ENCODE results near the gene ABCG2. TPM values are rescaled to one million over a fixed set of nuclear protein-coding genes. Genes with fewer than 3 reads are reported as not detected.
"Not testable (repeated sequence)": the region's sequence is repeated elsewhere in the genome, so short reads cannot be mapped to it uniquely, and the experiment has no call there.

The ABCG2 gene
- total and polyA plus RNA-seq, 2 of the 4 experiments (the other 2 are of a cell fraction) = 0.50 to 1.1 TPM

GRCh38 chr4:88158038-88158488 is 376 bp downstream of the ABCG2 start:
- Histone ChIP-seq H3K23ac (ENCODE audit: low read depth, low read length) (peak overlapping the region; percentile 96), H2BK20ac (ENCODE audit: low read depth, low read length) (peak overlapping the region; percentile 84), H3K4ac (ENCODE audit: low read depth, low read length) (peak overlapping the region; percentile 86), H2AK9ac (replicated peaks; ENCODE audit: low read depth, low read length, poor library complexity) (peak overlapping the region; percentile 93), H4K20me1 (ENCODE audit: insufficient read depth, low read length) (no peaks in the 10 kb centered on the region), H3K36me3 (ENCODE audit: control insufficient read depth, insufficient read depth, low read length) (no peaks in the 10 kb centered on the region), H2BK15ac (ENCODE audit: low read depth, low read length) (peak overlapping the region; percentile 55; the same call in 1 of the 3 replicates), H3K27me3 (ENCODE audit: control insufficient read depth, insufficient read depth, low read length) (no peaks in the 10 kb centered on the region), H4K91ac (ENCODE audit: insufficient read depth, low read depth, low read length) (peak overlapping the region; percentile 73; the same call in 1 of the 2 replicates), H3K14ac (replicated peaks; ENCODE audit: low read depth, low read length) (peak overlapping the region; percentile 96), H3K4me3 (ENCODE audit: insufficient read depth, low read depth, low read length) (peak overlapping the region; percentile 88), H3K9me1 (ENCODE audit: insufficient read depth, low read length) (no peaks in the 10 kb centered on the region), H3K4me2 (ENCODE audit: low read depth, low read length) (peak overlapping the region; percentile 94), H3K79me1 (ENCODE audit: low read depth in 1 of 2, low read length in 2 of 2) (no peaks in the 10 kb centered on the region), H3K18ac (ENCODE audit: low read depth, low read length) (0 out of 2 replicates have a peak overlapping the region, but pooled peaks have one; percentile 26), H3K9ac (ENCODE audit: low read depth, low read length) (peak overlapping the region; percentile 55), H3K27ac (ENCODE audit: insufficient read depth, low read length) (no peak overlapping the region; the same call in 1 of the 2 replicates), H3K4me1 (ENCODE audit: control insufficient read depth, insufficient read depth, low read length) (no peaks in the 10 kb centered on the region), H4K8ac (ENCODE audit: low read depth in 2 of 2, low read length in 2 of 2) (peak overlapping the region in 1 of 2 experiments; percentile 72; a peak in 2 of 4 replicates), H2AFZ (replicated peaks; ENCODE audit: low read length, poor library complexity) (peak overlapping the region; percentile 94), H2BK120ac (ENCODE audit: low read depth, low read length) (peak overlapping the region; percentile 89), H2AK5ac (ENCODE audit: low read depth, low read length) (no peak overlapping the region), H3K56ac (ENCODE audit: extremely low read depth, insufficient read depth, low read length) (peak overlapping the region; percentile 41; the same call in 1 of the 2 replicates), H4K5ac (ENCODE audit: low read depth, low read length) (peak overlapping the region; percentile 13; the same call in 1 of the 2 replicates), H3K9me3 (ENCODE audit: control insufficient read depth, insufficient read depth, low read length) (no peaks in the 10 kb centered on the region), H2BK5ac (ENCODE audit: low read depth, low read length, poor library complexity, severe bottlenecking) (peak overlapping the region; percentile 33)
- peak; percentile 71; the same call in 1 of the 2 replicates for ATAC-seq (ENCODE audit: low read depth)
- no peak for DNase-seq
- WGBS, 2 experiments (ENCODE audit: extremely low coverage in 2 of 2, insufficient read length in 1 of 2) = 16% methylated on average over 7 of the region's 12 CpGs; no CpG with 5 or more reads in 1 of the 2 experiments
- dilution Hi-C loops (cut with HindIII; ENCODE audit: low sequenced_read_pairs, unreplicated experiment) = no loop called here
- TF ChIP-seq FOS (IDR thresholded peaks at IDR 0.05; ENCODE audit: low read depth, low read length) (peak; percentile 36; the same call in 1 of the 2 replicates), CEBPB (IDR thresholded peaks at IDR 0.05; ENCODE audit: low read depth, low read length) (no peak)
- CTCF ChIA-PET = interaction anchor here (0.8 kb wide), 1 partner anchor 14 kb away, joined by 3 read pairs; no protein-coding TSS in a partner anchor
- in situ Hi-C loops (cut with MboI; ENCODE audit: low sequenced_read_pairs) = no loop called here
- BruUV-seq (replicated peaks) = no TSS peak
- intact Hi-C loops (cut with micrococcal nuclease) = no loop called here
- POLR2A ChIA-PET (ENCODE audit: unreplicated experiment) = no interaction called here

- H2BK20ac ChIP-seq (ENCODE audit: low read depth, low read length); BruUV-seq (replicated peaks); H4K8ac ChIP-seq (ENCODE audit: low read depth in 2 of 2, low read length in 2 of 2); H3K4me1 ChIP-seq (ENCODE audit: control insufficient read depth, insufficient read depth, low read length); H2AK9ac ChIP-seq (replicated peaks; ENCODE audit: low read depth, low read length, poor library complexity); intact Hi-C loops (cut with micrococcal nuclease); H3K36me3 ChIP-seq (ENCODE audit: control insufficient read depth, insufficient read depth, low read length); H2BK5ac ChIP-seq (ENCODE audit: low read depth, low read length, poor library complexity, severe bottlenecking); H3K4ac ChIP-seq (ENCODE audit: low read depth, low read length); DNase-seq; H3K9me3 ChIP-seq (ENCODE audit: control insufficient read depth, insufficient read depth, low read length); H3K56ac ChIP-seq (ENCODE audit: extremely low read depth, insufficient read depth, low read length); H3K14ac ChIP-seq (replicated peaks; ENCODE audit: low read depth, low read length); H2BK120ac ChIP-seq (ENCODE audit: low read depth, low read length); H2BK15ac ChIP-seq (ENCODE audit: low read depth, low read length); H4K5ac ChIP-seq (ENCODE audit: low read depth, low read length); H3K4me3 ChIP-seq (ENCODE audit: insufficient read depth, low read depth, low read length); H2AK5ac ChIP-seq (ENCODE audit: low read depth, low read length); POLR2A ChIA-PET (ENCODE audit: unreplicated experiment); H4K20me1 ChIP-seq (ENCODE audit: insufficient read depth, low read length); CTCF ChIA-PET; dilution Hi-C loops (cut with HindIII; ENCODE audit: low sequenced_read_pairs, unreplicated experiment); H3K79me1 ChIP-seq (ENCODE audit: low read depth in 1 of 2, low read length in 2 of 2); in situ Hi-C loops (cut with MboI; ENCODE audit: low sequenced_read_pairs); H3K23ac ChIP-seq (ENCODE audit: low read depth, low read length); H3K9ac ChIP-seq (ENCODE audit: low read depth, low read length); H4K91ac ChIP-seq (ENCODE audit: insufficient read depth, low read depth, low read length); ATAC-seq (ENCODE audit: low read depth); H3K18ac ChIP-seq (ENCODE audit: low read depth, low read length); H3K9me1 ChIP-seq (ENCODE audit: insufficient read depth, low read length); H2AFZ ChIP-seq (replicated peaks; ENCODE audit: low read length, poor library complexity); H3K4me2 ChIP-seq (ENCODE audit: low read depth, low read length); H3K27me3 ChIP-seq (ENCODE audit: control insufficient read depth, insufficient read depth, low read length); H3K27ac ChIP-seq (ENCODE audit: insufficient read depth, low read length): not testable (repeated sequence)
- 93% methylated on average over 7 of the region's 8 CpGs; no CpG with 5 or more reads in 1 of the 2 experiments for WGBS, 2 experiments (ENCODE audit: extremely low coverage in 2 of 2, insufficient read length in 1 of 2)
Measured at GRCh38 chr4:88152331-88152730, 6.1 kb downstream of the ABCG2 start.

Measured in IMR-90 (cell line).